Osteocyte (in vitro differentiated cells): Measurements from ENCODE around the gene INPP5K. TPM values are rescaled to one million over a fixed set of nuclear protein-coding genes. Genes with fewer than 3 reads are reported as not detected.
A peak's percentile ranks its signal among the peaks of the same experiment; 100 is the strongest.

ENCODE experiments used
- DNase-seq: peaks from one replicate; pipeline ENCODE4 v3.0.0; 2021; ENCODE audit warnings: mixed read lengths; ENCODE audit not compliant: unreplicated experiment; ENCODE audit errors: extremely low spot score
- H3K27ac Mint-ChIP-seq: one replicate; pipeline ENCODE4 v1.8.0; 2021; ENCODE audit warnings: mild to moderate bottlenecking, mixed read lengths; ENCODE audit not compliant: unreplicated experiment
- H3K27me3 Mint-ChIP-seq: one replicate; pipeline ENCODE4 v1.8.0; 2021; ENCODE audit warnings: mixed read lengths; ENCODE audit not compliant: unreplicated experiment
- H3K36me3 Mint-ChIP-seq: one replicate; pipeline ENCODE4 v1.8.0; 2021; ENCODE audit warnings: mixed read lengths; ENCODE audit not compliant: unreplicated experiment
- H3K4me1 Mint-ChIP-seq: one replicate; pipeline ENCODE4 v1.8.0; 2021; ENCODE audit warnings: mixed read lengths; ENCODE audit not compliant: unreplicated experiment
- H3K4me3 Mint-ChIP-seq: one replicate; pipeline ENCODE4 v1.8.0; 2021; ENCODE audit warnings: mild to moderate bottlenecking, moderate library complexity, mixed read lengths; ENCODE audit not compliant: unreplicated experiment
- H3K9me3 Mint-ChIP-seq: one replicate; pipeline ENCODE4 v1.8.0; 2021; ENCODE audit warnings: mixed read lengths; ENCODE audit not compliant: unreplicated experiment
- total RNA-seq: library from RNA; stranded (reverse); gene quantifications from 2 replicates; pipeline ENCODE4 v1.2.1, GENCODE V29; 2021
- TF ChIP-seq, protein P1 (sequence below): fragments of 200-600 bp; sonication (generic); IDR thresholded peaks from 2 replicates; pipeline ENCODE4 v1.5.0; 2021; ENCODE audit warnings: antibody characterized with exemption, mild to moderate bottlenecking, moderate library complexity

INPP5K gene
- total RNA-seq, 1 donor from 2014 or later, result 49.4 TPM

DNA sequence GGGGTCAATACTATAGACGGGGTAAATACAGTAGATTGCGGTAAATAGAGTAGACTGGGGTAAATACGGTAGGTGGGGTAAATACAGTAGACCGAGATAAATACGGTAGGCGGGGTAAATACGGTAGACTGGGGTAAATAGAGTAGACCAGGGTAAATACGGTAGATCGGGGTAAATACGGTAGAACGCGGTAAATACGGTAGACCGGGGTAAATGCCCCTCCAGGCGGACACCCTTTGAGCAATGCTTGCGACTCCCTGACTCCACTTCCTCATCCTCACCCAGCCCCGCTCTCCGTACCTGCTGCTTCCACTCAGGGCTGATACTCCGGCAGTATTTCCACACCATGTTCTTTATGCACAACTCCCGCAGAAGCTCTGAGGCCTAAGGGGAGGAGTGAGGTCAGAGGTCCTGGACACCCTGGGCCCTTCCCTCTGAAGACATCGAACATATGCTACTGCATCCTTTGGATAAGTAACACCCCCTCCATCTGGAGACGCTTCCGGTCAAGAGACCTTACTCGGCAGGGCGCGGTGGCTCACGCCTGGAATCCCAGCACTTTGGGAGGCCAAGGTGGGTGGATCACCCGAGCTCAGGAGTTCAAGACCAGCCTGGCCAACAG lies 47.1 kb downstream of the INPP5K start:
- no peak overlapping the region for H3K4me3 Mint-ChIP-seq
- no peaks in the 10 kb centered on the region for H3K27me3 Mint-ChIP-seq
- no peak for DNase-seq
- H3K36me3 Mint-ChIP-seq, result peaks cover 24% of the 10 kb centered on the region
- H3K27ac Mint-ChIP-seq, result no peak overlapping the region
- TF ChIP-seq, protein P1, sequence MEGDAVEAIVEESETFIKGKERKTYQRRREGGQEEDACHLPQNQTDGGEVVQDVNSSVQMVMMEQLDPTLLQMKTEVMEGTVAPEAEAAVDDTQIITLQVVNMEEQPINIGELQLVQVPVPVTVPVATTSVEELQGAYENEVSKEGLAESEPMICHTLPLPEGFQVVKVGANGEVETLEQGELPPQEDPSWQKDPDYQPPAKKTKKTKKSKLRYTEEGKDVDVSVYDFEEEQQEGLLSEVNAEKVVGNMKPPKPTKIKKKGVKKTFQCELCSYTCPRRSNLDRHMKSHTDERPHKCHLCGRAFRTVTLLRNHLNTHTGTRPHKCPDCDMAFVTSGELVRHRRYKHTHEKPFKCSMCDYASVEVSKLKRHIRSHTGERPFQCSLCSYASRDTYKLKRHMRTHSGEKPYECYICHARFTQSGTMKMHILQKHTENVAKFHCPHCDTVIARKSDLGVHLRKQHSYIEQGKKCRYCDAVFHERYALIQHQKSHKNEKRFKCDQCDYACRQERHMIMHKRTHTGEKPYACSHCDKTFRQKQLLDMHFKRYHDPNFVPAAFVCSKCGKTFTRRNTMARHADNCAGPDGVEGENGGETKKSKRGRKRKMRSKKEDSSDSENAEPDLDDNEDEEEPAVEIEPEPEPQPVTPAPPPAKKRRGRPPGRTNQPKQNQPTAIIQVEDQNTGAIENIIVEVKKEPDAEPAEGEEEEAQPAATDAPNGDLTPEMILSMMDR, result no peak
- H3K9me3 Mint-ChIP-seq, result no peaks in the 10 kb centered on the region
- peaks cover 6% of the 10 kb centered on the region for H3K4me1 Mint-ChIP-seq

DNA sequence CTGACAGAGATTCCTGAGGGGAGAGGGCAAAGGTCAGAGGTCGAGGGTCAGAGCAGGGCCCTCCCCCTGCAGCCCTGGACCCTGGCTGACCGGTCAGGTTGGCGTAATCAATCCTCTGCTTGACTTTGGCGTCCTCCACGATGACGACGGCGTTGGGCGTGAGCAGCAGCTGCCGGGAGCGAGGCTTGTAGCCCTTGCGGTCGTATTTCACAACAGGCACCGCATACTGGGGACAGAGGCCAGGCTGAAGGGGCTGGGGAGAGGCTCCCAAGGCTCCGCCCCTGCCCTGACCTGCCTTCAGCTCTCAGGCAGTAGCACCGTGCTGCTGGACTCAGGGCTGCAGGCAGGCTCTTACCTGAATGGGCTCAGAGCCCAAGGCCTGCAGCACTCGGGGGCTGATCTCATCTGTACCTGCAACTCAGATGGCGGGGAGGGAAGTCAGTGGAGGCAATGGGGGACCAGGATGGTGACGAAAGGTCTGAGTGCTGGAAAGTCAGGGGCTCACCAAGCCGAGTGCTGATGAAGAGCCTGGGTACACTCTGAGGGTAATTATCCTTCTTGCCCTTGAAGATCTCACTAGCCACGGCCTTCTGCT lies 48.4 kb downstream of the INPP5K start:
- no peaks in the 10 kb centered on the region for H3K9me3 Mint-ChIP-seq
- peaks cover 27% of the 10 kb centered on the region for H3K36me3 Mint-ChIP-seq
- TF ChIP-seq, protein P1, result no peak
- no peak for DNase-seq
- no peak overlapping the region for H3K4me3 Mint-ChIP-seq
- H3K27me3 Mint-ChIP-seq, result no peaks in the 10 kb centered on the region
- H3K27ac Mint-ChIP-seq, result no peak overlapping the region
- H3K4me1 Mint-ChIP-seq, result peaks cover 5% of the 10 kb centered on the region

DNA sequence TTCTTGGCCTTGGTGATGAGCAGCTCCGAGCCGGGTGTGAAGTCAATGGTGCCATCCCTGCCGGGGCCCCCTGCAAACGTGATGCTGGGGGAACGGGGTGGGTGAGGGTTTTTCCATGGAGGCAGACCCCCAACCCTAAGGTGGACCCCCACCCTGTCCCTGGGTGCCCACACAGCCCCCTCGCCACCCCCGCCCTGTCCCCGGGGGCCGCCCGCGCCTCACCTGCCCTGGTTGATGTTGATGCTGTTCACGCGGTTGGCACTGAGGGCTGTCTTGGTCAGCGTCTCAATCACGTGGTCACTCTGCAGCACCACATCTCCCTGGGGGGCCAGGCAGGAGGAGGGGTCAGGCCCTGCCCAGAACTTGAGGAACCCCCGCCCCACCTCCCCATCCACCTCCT lies 49.2 kb downstream of the INPP5K start:
- H3K4me1 Mint-ChIP-seq, result peaks cover 5% of the 10 kb centered on the region
- peaks cover 30% of the 10 kb centered on the region for H3K36me3 Mint-ChIP-seq
- no peaks in the 10 kb centered on the region for H3K9me3 Mint-ChIP-seq
- DNase-seq, result no peak
- no peak overlapping the region for H3K27ac Mint-ChIP-seq
- no peak overlapping the region for H3K4me3 Mint-ChIP-seq
- TF ChIP-seq, protein P1, result no peak
- H3K27me3 Mint-ChIP-seq, result no peaks in the 10 kb centered on the region

DNA sequence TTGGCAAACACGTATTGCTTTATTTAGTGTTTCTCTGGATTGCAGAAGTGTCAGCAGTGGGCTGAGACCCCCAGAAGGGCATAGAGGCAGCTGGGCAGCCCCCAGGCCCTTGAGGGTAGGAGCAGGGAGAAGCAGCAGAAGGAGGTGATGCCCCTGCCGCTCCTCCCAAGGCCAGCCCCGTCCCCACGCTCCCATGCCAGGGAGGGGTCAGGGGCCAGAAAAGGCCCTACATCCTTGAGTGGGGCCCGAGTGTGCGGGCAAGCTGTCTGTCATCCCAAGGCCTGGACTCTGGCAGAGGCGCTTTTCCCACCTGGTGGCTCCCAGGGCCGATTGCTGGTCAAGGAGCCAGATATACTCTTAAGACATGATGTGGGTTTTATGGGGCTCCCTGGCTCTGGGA lies 52.2 kb downstream of the INPP5K start:
- TF ChIP-seq, protein P1, result no peak
- no peak overlapping the region for H3K27ac Mint-ChIP-seq
- H3K4me1 Mint-ChIP-seq, result peaks cover 21% of the 10 kb centered on the region
- H3K9me3 Mint-ChIP-seq, result no peaks in the 10 kb centered on the region
- peaks cover 24% of the 10 kb centered on the region for H3K36me3 Mint-ChIP-seq
- DNase-seq, result no peak
- no peak overlapping the region for H3K4me3 Mint-ChIP-seq
- no peaks in the 10 kb centered on the region for H3K27me3 Mint-ChIP-seq

DNA sequence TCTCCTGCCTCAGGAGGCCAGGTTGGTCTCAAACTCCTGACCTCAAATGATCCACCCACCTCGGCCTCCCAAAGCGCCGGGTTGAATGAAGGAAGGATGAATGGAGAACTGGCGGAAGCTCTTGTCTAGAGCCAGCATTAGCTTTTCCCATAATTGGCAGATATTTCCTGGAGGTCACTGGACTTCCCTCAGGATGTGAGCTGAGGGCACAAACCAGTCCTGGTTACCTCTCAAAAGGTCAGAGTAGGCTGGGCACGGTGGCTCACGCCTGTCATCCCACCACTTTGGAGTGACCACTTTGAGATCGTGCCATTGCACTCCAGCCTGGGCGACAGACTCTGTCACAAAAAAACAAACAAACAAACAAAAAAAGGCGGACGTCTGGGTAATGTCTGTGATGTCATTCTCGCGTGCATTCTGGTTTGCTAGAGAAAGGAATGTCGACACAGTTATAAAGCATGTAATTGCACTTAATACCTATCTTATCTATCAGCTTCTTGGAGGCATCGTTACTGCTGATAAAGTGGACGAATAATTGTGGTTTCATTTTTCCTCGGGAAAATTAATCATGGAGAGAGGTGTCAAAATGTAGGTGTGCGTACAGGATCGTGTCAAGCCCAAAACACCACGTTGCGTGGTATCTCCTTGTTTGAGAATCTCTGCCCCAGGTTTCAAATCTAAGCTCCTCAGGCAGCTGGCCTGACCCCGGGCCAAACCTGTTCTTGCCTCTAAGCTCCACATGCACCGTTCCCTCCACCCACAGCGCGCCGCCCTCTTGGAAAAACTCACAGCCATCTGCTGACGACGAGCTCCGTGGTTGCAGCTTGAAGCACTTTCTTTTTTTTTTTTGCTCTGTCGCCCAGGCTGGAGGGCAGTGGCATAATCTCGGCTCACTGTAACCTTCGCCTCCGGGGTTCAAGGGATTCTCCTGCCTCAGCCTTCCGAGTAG lies 54.0 kb downstream of the INPP5K start:
- TF ChIP-seq, protein P1, result no peak
- Mint-ChIP-seq H3K4me1 (peaks cover 21% of the 10 kb centered on the region), H3K27me3 (no peaks in the 10 kb centered on the region), H3K36me3 (peaks cover 15% of the 10 kb centered on the region), H3K27ac (peak overlapping the region; percentile 60), H3K4me3 (no peak overlapping the region), H3K9me3 (no peaks in the 10 kb centered on the region)
- DNase-seq, result no peak
